Progenitor cell of endocrine pancreas (in vitro differentiated cells): ENCODE data around the gene CHPF. TPM values are rescaled to one million over a fixed set of nuclear protein-coding genes. Genes with fewer than 3 reads are reported as not detected.

Experiments used
- DNase-seq: peaks from one replicate; pipeline ENCODE4 v3.0.0; 2021; ENCODE audit warnings: low spot score; ENCODE audit not compliant: unreplicated experiment
- H3K27ac Mint-ChIP-seq: 2 replicates; pipeline ENCODE4 v1.8.0; 2021; ENCODE audit warnings: mild to moderate bottlenecking, moderate library complexity, mixed read lengths
- H3K27me3 Mint-ChIP-seq: 2 replicates; pipeline ENCODE4 v1.8.0; 2021; ENCODE audit warnings: mixed read lengths
- H3K36me3 Mint-ChIP-seq: 2 replicates; pipeline ENCODE4 v1.8.0; 2022; ENCODE audit warnings: mixed read lengths; ENCODE audit not compliant: insufficient read depth
- H3K4me1 Mint-ChIP-seq: 2 replicates; pipeline ENCODE4 v1.8.0; 2021; ENCODE audit warnings: low read depth, mixed read lengths
- H3K4me3 Mint-ChIP-seq: 2 replicates; pipeline ENCODE4 v1.8.0; 2021; ENCODE audit warnings: low read depth, mild to moderate bottlenecking, moderate library complexity, mixed read lengths
- H3K9me3 Mint-ChIP-seq: 2 replicates; pipeline ENCODE4 v1.8.0; 2021; ENCODE audit warnings: low read depth, mixed read lengths
- CTCF ChIP-seq: fragments of 200-600 bp; sonication (generic); IDR thresholded peaks from one replicate; pipeline ENCODE4 v1.5.0; 2021; ENCODE audit warnings: antibody characterized with exemption, mild to moderate bottlenecking; ENCODE audit not compliant: unreplicated experiment
- total RNA-seq: library from RNA; stranded (reverse); gene quantifications from 2 replicates; pipeline ENCODE4 v1.2.1, GENCODE V29; 2021

CHPF gene
- total RNA-seq, 1 donor from 2014 or later, result 49.1 TPM

- peaks cover 12% of the 10 kb centered on the region for H3K27me3 Mint-ChIP-seq
- peaks cover 11% of the 10 kb centered on the region for H3K36me3 Mint-ChIP-seq
- DNase-seq, result no peak
- H3K9me3 Mint-ChIP-seq, result no peaks in the 10 kb centered on the region
- TF ChIP-seq CTCF, result no peak
- no peak overlapping the region for H3K27ac Mint-ChIP-seq
- H3K4me3 Mint-ChIP-seq, result no peak overlapping the region
- H3K4me1 Mint-ChIP-seq, result peaks cover 11% of the 10 kb centered on the region
Measured at GRCh38 chr2:219537657-219538488, 5.7 kb downstream of the CHPF start.

GRCh38 chr2:219536967-219537366 lies 6.6 kb downstream of the CHPF start:
- Mint-ChIP-seq H3K9me3 (no peaks in the 10 kb centered on the region), H3K4me1 (peaks cover 3% of the 10 kb centered on the region), H3K4me3 (no peak overlapping the region), H3K27ac (no peak overlapping the region), H3K27me3 (peaks cover 17% of the 10 kb centered on the region), H3K36me3 (peaks cover 11% of the 10 kb centered on the region)
- DNase-seq, result no peak
- no peak for TF ChIP-seq CTCF

GRCh38 chr2:219536425-219536824 lies 7.2 kb downstream of the CHPF start:
- DNase-seq, result no peak
- no peak overlapping the region for H3K27ac Mint-ChIP-seq
- H3K4me3 Mint-ChIP-seq, result no peak overlapping the region
- peaks cover 20% of the 10 kb centered on the region for H3K27me3 Mint-ChIP-seq
- H3K36me3 Mint-ChIP-seq, result peaks cover 11% of the 10 kb centered on the region
- TF ChIP-seq CTCF, result no peak
- H3K4me1 Mint-ChIP-seq, result peaks cover 3% of the 10 kb centered on the region
- no peaks in the 10 kb centered on the region for H3K9me3 Mint-ChIP-seq

- Mint-ChIP-seq H3K36me3 (peaks cover 3% of the 10 kb centered on the region), H3K9me3 (no peaks in the 10 kb centered on the region), H3K27ac (no peak overlapping the region), H3K27me3 (peaks cover 42% of the 10 kb centered on the region), H3K4me3 (no peak overlapping the region), H3K4me1 (peaks cover 3% of the 10 kb centered on the region)
- no peak for TF ChIP-seq CTCF
- no peak for DNase-seq
Measured at GRCh38 chr2:219533930-219534661, 9.5 kb downstream of the CHPF start.

GRCh38 chr2:219532378-219532649 lies 11.3 kb downstream of the CHPF start:
- DNase-seq, result no peak
- no peak for TF ChIP-seq CTCF
- Mint-ChIP-seq H3K9me3 (no peaks in the 10 kb centered on the region), H3K36me3 (no peaks in the 10 kb centered on the region), H3K27ac (no peak overlapping the region), H3K27me3 (peaks cover 53% of the 10 kb centered on the region), H3K4me1 (peaks cover under 1% of the 10 kb centered on the region), H3K4me3 (no peak overlapping the region)
